Activated CD4-positive, alpha-beta T cell treated with anti-CD3 and anti-CD28 coated beads for 1 hour (primary cell): ENCODE results near the gene GAS2L1.
A peak's percentile ranks its signal among the peaks of the same experiment; 100 is the strongest.

Source experiments
- DNase-seq: peaks from one replicate; pipeline ENCODE4 v3.0.0-alpha.2; 2020

The GAS2L1 gene

GRCh38 chr22:29310065-29310862 lies 3.8 kb downstream of the GAS2L1 start:
- no peak for DNase-seq

GRCh38 chr22:29310863-29311339 lies 4.5 kb downstream of the GAS2L1 start:
- peak; percentile 34 for DNase-seq

- no peak for DNase-seq
Measured at GRCh38 chr22:29311464-29312217, 5.2 kb downstream of the GAS2L1 start.

GRCh38 chr22:29312218-29313125 lies 6.0 kb downstream of the GAS2L1 start:
- DNase-seq = no peak

- no peak for DNase-seq
Measured at GRCh38 chr22:29313126-29313575, 6.7 kb downstream of the GAS2L1 start.

- no peak for DNase-seq
Measured at GRCh38 chr22:29313576-29314466, 7.4 kb downstream of the GAS2L1 start.

- DNase-seq = no peak
Measured at GRCh38 chr22:29314537-29315285, 8.3 kb downstream of the GAS2L1 start.

GRCh38 chr22:29315286-29316140 lies 9.1 kb downstream of the GAS2L1 start, which contains the start of gene RASL10A:
Gene RASL10A, minus strand, starts transcription at chr22:29315697. Its CDS starts 451 bp downstream, at chr22:29315246.
- no peak for DNase-seq

GRCh38 chr22:29316141-29316828 lies 9.8 kb downstream of the GAS2L1 start:
- DNase-seq = no peak

- no peak for DNase-seq
Measured at GRCh38 chr22:29317827-29318454, 11.5 kb downstream of the GAS2L1 start.

GRCh38 chr22:29319072-29319471 lies 12.6 kb downstream of the GAS2L1 start:
- DNase-seq = no peak

- no peak for DNase-seq
Measured at GRCh38 chr22:29320546-29320945, 14.1 kb downstream of the GAS2L1 start.

GRCh38 chr22:29323641-29324040 lies 17.2 kb downstream of the GAS2L1 start:
- DNase-seq = no peak

GRCh38 chr22:29325356-29325755 lies 18.9 kb downstream of the GAS2L1 start:
- DNase-seq = no peak

GRCh38 chr22:29325785-29326315 lies 19.4 kb downstream of the GAS2L1 start:
- no peak for DNase-seq

GRCh38 chr22:29326481-29326880 lies 20.0 kb downstream of the GAS2L1 start:
- no peak for DNase-seq

- no peak for DNase-seq
Measured at GRCh38 chr22:29327089-29327764, 20.8 kb downstream of the GAS2L1 start.

- no peak for DNase-seq
Measured at GRCh38 chr22:29328055-29328454, 21.6 kb downstream of the GAS2L1 start.
